ENCODE results near the gene ANK2.

The ANK2 gene

GRCh38 chr4:113160548-113160947 lies 111.1 kb downstream of the ANK2 start:
- TF ChIP-seq ZFX (IDR thresholded peaks at IDR 0.05) (no peak), CTCF (conservative IDR thresholded peaks at IDR 0.05) (no peak)
- H3K27ac ChIP-seq: no peak overlapping the region

GRCh38 chr4:113162089-113162488 lies 112.6 kb downstream of the ANK2 start:
- H3K27ac ChIP-seq: no peak overlapping the region
- TF ChIP-seq CTCF (conservative IDR thresholded peaks at IDR 0.05) (no peak), ZFX (IDR thresholded peaks at IDR 0.05) (no peak)

GRCh38 chr4:113169368-113169767 lies 119.9 kb downstream of the ANK2 start:
- H3K27ac ChIP-seq: no peak overlapping the region
- no peak for TF ChIP-seq CTCF (conservative IDR thresholded peaks at IDR 0.05)
- no peak for TF ChIP-seq ZFX (IDR thresholded peaks at IDR 0.05)

GRCh38 chr4:113170115-113170804 lies 120.8 kb downstream of the ANK2 start:
- no peak overlapping the region for H3K27ac ChIP-seq
- TF ChIP-seq CTCF (conservative IDR thresholded peaks at IDR 0.05): no peak
- no peak for TF ChIP-seq ZFX (IDR thresholded peaks at IDR 0.05)

- no peak overlapping the region for H3K27ac ChIP-seq
- no peak for TF ChIP-seq CTCF (conservative IDR thresholded peaks at IDR 0.05)
- TF ChIP-seq ZFX (IDR thresholded peaks at IDR 0.05): no peak
These were observed 121.5 kb downstream of the ANK2 start for GRCh38 chr4:113170805-113171468.

- no peak for TF ChIP-seq CTCF (conservative IDR thresholded peaks at IDR 0.05)
- TF ChIP-seq ZFX (IDR thresholded peaks at IDR 0.05): no peak
- H3K27ac ChIP-seq: no peak overlapping the region
These were observed 123.8 kb downstream of the ANK2 start for GRCh38 chr4:113173126-113173792.

- H3K27ac ChIP-seq: no peak overlapping the region
- TF ChIP-seq CTCF (conservative IDR thresholded peaks at IDR 0.05): no peak
- TF ChIP-seq ZFX (IDR thresholded peaks at IDR 0.05): no peak
These were observed 124.4 kb downstream of the ANK2 start for GRCh38 chr4:113173793-113174264.
